Sigmoid colon (tissue), 7 donors: ENCODE results near the gene CENPM. TPM values are rescaled to one million over a fixed set of nuclear protein-coding genes. Genes with fewer than 3 reads are reported as not detected.
A peak's percentile ranks its signal among the peaks of the same experiment; 100 is the strongest.
"Not testable (repeated sequence)": the region's sequence is repeated elsewhere in the genome, so short reads cannot be mapped to it uniquely, and the experiment has no call there.

Source experiments
- DNase-seq: peaks from one replicate; pipeline ENCODE4 v3.0.0-alpha.2; 2019
- H3K27ac ChIP-seq, 4 donors: fragments of 200-600 bp; sonication (generic); one replicate each; pipeline ENCODE4 v1.5.1; 2016 to 2019; ENCODE audit warnings: mild to moderate bottlenecking in 1 of 4
- H3K27me3 ChIP-seq, 3 donors: fragments of 200-600 bp; sonication (generic); one replicate each; pipeline ENCODE4 v1.5.1; 2019; ENCODE audit warnings: mild to moderate bottlenecking in 1 of 3
- H3K36me3 ChIP-seq, 4 donors: fragments of 200-600 bp; sonication (generic); one replicate each; pipeline ENCODE4 v1.5.1; 2016 to 2019
- H3K4me1 ChIP-seq, 4 donors: fragments of 200-600 bp; sonication (generic); one replicate each; pipeline ENCODE4 v1.5.1; 2017 to 2019
- H3K4me3 ChIP-seq, 4 donors: fragments of 200-600 bp; sonication (generic); one replicate each; pipeline ENCODE4 v1.5.1; 2017 to 2019; ENCODE audit warnings: mild to moderate bottlenecking in 2 of 4, moderate library complexity in 1 of 4
- H3K9me3 ChIP-seq, 4 donors: fragments of 200-600 bp in 3 of 4; sonication (generic) in 3 of 4; one replicate each; pipeline versions ENCODE4 v1.5.1 to v1.6.1; 2013 to 2019
- CTCF ChIP-seq, 4 experiments: fragments of 450-650 bp in 3 of 4; fragments of 200-600 bp in 1 of 4; IDR thresholded peaks; one replicate each; pipeline ENCODE4 v1.5.1; 2016 to 2019; ENCODE audit warnings: antibody characterized with exemption in 4 of 4, mild to moderate bottlenecking in 3 of 4, moderate library complexity in 2 of 4
- EP300 ChIP-seq, 4 donors: sonication (generic); formaldehyde crosslinking; IDR thresholded peaks; one replicate each; pipeline ENCODE4 v1.6.1; 2017; ENCODE audit warnings: antibody characterized with exemption in 4 of 4
- POLR2A ChIP-seq, 2 donors: fragments of 450-650 bp; IDR thresholded peaks; one replicate each; pipeline ENCODE4 v1.6.1; 2016; ENCODE audit warnings: antibody characterized with exemption in 2 of 2, mild to moderate bottlenecking in 2 of 2, moderate library complexity in 2 of 2
- POLR2AphosphoS5 ChIP-seq, 4 donors: sonication (generic); formaldehyde crosslinking; IDR thresholded peaks; one replicate each; pipeline ENCODE4 v1.6.1; 2017; ENCODE audit warnings: antibody characterized with exemption in 4 of 4
- WGBS, 2 donors: extraction: QIAGEN DNeasy Blood & Tissue Kit; methylation state at CpG; one replicate each; pipeline ENCODE4 v1.1.7; 2013; 5-methylcytosine and 5-hydroxymethylcytosine counted together
- intact Hi-C: fragments of 100-400 bp; cut with DNase I; formaldehyde crosslinking; loops from one replicate; pipeline ENCODE4 v1.15.1; 2023
- polyA plus RNA-seq, 3 donors: library from polyadenylated mRNA; stranded (reverse); fragments of 200-250 nt; gene quantifications; one replicate each; pipeline ENCODE4 v1.2.3, GENCODE V29; 2013
- total RNA-seq, 4 donors: library from RNA; depleted of rRNA; stranded (reverse); fragments of >200 nt; gene quantifications; one replicate each; pipeline ENCODE4 v1.1.0, GENCODE V29; 2016
- donor health status: healthy with polysubstance abuse.
- donor health status: Bipolar disorder and iron deficiency.
- donor health status: healthy.

Gene CENPM
- total and polyA plus RNA-seq, 7 donors, result 1.1 to 48.5 (median 14.7) TPM; not detected in 1

- Histone ChIP-seq H3K36me3 (no peaks in the 10 kb centered on the region), H3K27me3 (no peaks in the 10 kb centered on the region), H3K4me1 (peaks cover 0 to 17% (median 11%) of the 10 kb centered on the region in 4 donors), H3K4me3 (no peak overlapping the region), H3K27ac (no peak overlapping the region), H3K9me3 (no peaks in the 10 kb centered on the region)
- TF ChIP-seq CTCF (IDR thresholded peaks at IDR 0.05) (no peak), EP300 (IDR thresholded peaks at IDR 0.05) (no peak), POLR2A (IDR thresholded peaks at IDR 0.05) (no peak), POLR2AphosphoS5 (IDR thresholded peaks at IDR 0.05) (no peak)
- WGBS, 2 donors, result 81 to 91% methylated on average over 7 of the region's 7 CpGs
- DNase-seq, result no peak
- intact Hi-C loops, result no loop called here
Observed at GRCh38 chr22:41949297-41949965, 2.5 kb upstream of the CENPM start.

GRCh38 chr22:41948928-41949296 lies 2.0 kb upstream of the CENPM start:
- peaks cover 0 to 17% (median 11%) of the 10 kb centered on the region in 4 donors for H3K4me1 ChIP-seq
- DNase-seq, H3K27ac ChIP-seq, H3K36me3 ChIP-seq, H3K9me3 ChIP-seq, H3K27me3 ChIP-seq, intact Hi-C loops, H3K4me3 ChIP-seq: not testable (repeated sequence)
- 86 to 98% methylated on average over 8 of the region's 8 CpGs for WGBS, 2 donors

GRCh38 chr22:41948142-41948541 lies 1.2 kb upstream of the CENPM start:
- DNase-seq, result no peak
- Histone ChIP-seq H3K27ac (no peak overlapping the region), H3K9me3 (no peaks in the 10 kb centered on the region), H3K27me3 (no peaks in the 10 kb centered on the region), H3K4me1 (peaks cover 0 to 17% (median 11%) of the 10 kb centered on the region in 4 donors), H3K36me3 (no peaks in the 10 kb centered on the region), H3K4me3 (no peak overlapping the region)
- no peak for TF ChIP-seq POLR2AphosphoS5 (IDR thresholded peaks at IDR 0.05)
- no peak for TF ChIP-seq EP300 (IDR thresholded peaks at IDR 0.05)
- no peak for TF ChIP-seq CTCF (IDR thresholded peaks at IDR 0.05)
- no peak for TF ChIP-seq POLR2A (IDR thresholded peaks at IDR 0.05)
- intact Hi-C loops, result no loop called here
- WGBS, 2 donors, result 89 to 93% methylated on average over 2 of the region's 2 CpGs

- Histone ChIP-seq H3K9me3 (no peaks in the 10 kb centered on the region), H3K4me1 (peaks cover 0 to 17% (median 11%) of the 10 kb centered on the region in 4 donors), H3K36me3 (no peaks in the 10 kb centered on the region), H3K27ac (peak overlapping the region in 3 of 4 donors; percentile 15 to 68 (median 65)), H3K27me3 (no peaks in the 10 kb centered on the region), H3K4me3 (peak overlapping the region in 3 of 4 donors; percentile 55 to 72 (median 66))
- WGBS, 2 donors, result 64 to 76% methylated on average over 21 of the region's 21 CpGs
- intact Hi-C loops, result loop anchor here (2.0 kb wide), 1 partner anchor 115 kb away; the partner anchor contains the start of gene SREBF2
- TF ChIP-seq EP300 (IDR thresholded peaks at IDR 0.05), result no peak
- no peak for TF ChIP-seq POLR2A (IDR thresholded peaks at IDR 0.05)
- TF ChIP-seq CTCF (IDR thresholded peaks at IDR 0.05), result no peak
- TF ChIP-seq POLR2AphosphoS5 (IDR thresholded peaks at IDR 0.05), result no peak
- no peak for DNase-seq
Observed at GRCh38 chr22:41947424-41948080, 600 bp upstream of the CENPM start.

- TF ChIP-seq POLR2AphosphoS5 (IDR thresholded peaks at IDR 0.05) (no peak), CTCF (IDR thresholded peaks at IDR 0.05) (no peak), POLR2A (IDR thresholded peaks at IDR 0.05) (no peak), EP300 (IDR thresholded peaks at IDR 0.05) (no peak)
- Histone ChIP-seq H3K27ac (no peak overlapping the region), H3K9me3 (no peaks in the 10 kb centered on the region), H3K36me3 (no peaks in the 10 kb centered on the region), H3K27me3 (no peaks in the 10 kb centered on the region), H3K4me3 (no peak overlapping the region), H3K4me1 (peaks cover 0 to 28% (median 21%) of the 10 kb centered on the region in 4 donors)
- 19 to 59% methylated on average over 9 of the region's 9 CpGs for WGBS, 2 donors
- intact Hi-C loops, result no loop called here
- no peak for DNase-seq
Observed at GRCh38 chr22:41943661-41944209, 3.2 kb downstream of the CENPM start.
